ENCODE measurements around the gene PRSS37.

DNA sequence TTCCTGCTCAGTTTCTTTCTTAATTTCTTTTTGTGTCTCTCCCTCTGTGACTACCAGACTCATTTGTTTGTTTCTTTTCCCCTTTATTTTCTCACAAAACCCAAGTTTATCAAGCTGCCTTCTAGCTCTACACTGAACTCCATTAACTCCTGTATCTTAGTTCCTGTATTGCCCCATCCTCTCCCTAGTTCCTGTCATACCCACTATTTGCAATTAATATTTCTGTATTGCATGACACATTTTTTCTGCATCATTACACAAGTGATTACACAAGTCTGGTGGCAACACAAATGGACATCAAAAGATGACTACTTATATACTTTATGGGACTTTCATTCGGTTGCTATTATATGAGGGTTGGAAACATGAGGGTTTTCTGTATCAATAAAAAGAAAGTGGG is 48.0 kb upstream of the PRSS37 start:
- TF ChIP-seq EZH2phosphoT487 (IDR thresholded peaks at IDR 0.05; ENCODE audit: low read length) (no peak), EZH2 (optimal IDR thresholded peaks at IDR 0.05; ENCODE audit: low read depth, low read length) (no peak)
